ENCODE measurements around the gene NOS3. TPM values are rescaled to one million over a fixed set of nuclear protein-coding genes. Genes with fewer than 3 reads are reported as not detected.

The NOS3 gene
- total and polyA plus RNA-seq, 9 of the 15 experiments (the other 6 are each of a cell fraction or from before 2014, with no cell fraction given): 1.1 to 121 (median 23.6) TPM

- TF ChIP-seq PREB (CRISPR knock-in tag; IDR thresholded peaks at IDR 0.05) (no peak), HNRNPL (IDR thresholded peaks at IDR 0.05; ENCODE audit: low read depth, low read length) (no peak), E2F6 (IDR thresholded peaks at IDR 0.05; ENCODE audit: borderline replicate concordance in 1 of 2, extremely low read depth in 1 of 2, insufficient read depth in 1 of 2, insufficient read length in 1 of 2, low read depth in 1 of 2, low read length in 1 of 2, poor library complexity in 1 of 2, severe bottlenecking in 1 of 2) (peak; percentile 89 to 91), LCOR (CRISPR knock-in tag; IDR thresholded peaks at IDR 0.05) (peak; percentile 71; the same call in 1 of the 2 replicates), NFIX (CRISPR knock-in tag; IDR thresholded peaks at IDR 0.05; ENCODE audit: low read depth) (no peak; the same call in 1 of the 2 replicates), SUPT5H (IDR thresholded peaks at IDR 0.05) (peak; percentile 53; the same call in 1 of the 2 replicates), ZNF23 (CRISPR knock-in tag; IDR thresholded peaks at IDR 0.05) (no peak), NCOA1 (IDR thresholded peaks at IDR 0.05; ENCODE audit: low read depth) (peak; percentile 66; the same call in 1 of the 2 replicates), DPF2 (IDR thresholded peaks at IDR 0.05) (peak; percentile 89), SRSF1 (IDR thresholded peaks at IDR 0.05; ENCODE audit: low read depth, low read length) (no peak), REST (IDR thresholded peaks at IDR 0.05; ENCODE audit: borderline replicate concordance) (no peak; the same call in 1 of the 2 replicates), REST (CRISPR knock-in tag; IDR thresholded peaks at IDR 0.05; ENCODE audit: low read depth) (no peak), ZNF717 (CRISPR knock-in tag; IDR thresholded peaks at IDR 0.05) (no peak), ZFP36 (IDR thresholded peaks at IDR 0.05; ENCODE audit: low read depth, low read length, partially characterized antibody) (peak; percentile 29), ARHGAP35 (IDR thresholded peaks at IDR 0.05; ENCODE audit: partially characterized antibody) (no peak), PCBP1 (IDR thresholded peaks at IDR 0.05; ENCODE audit: low read depth, low read length, poor library complexity, severe bottlenecking) (peak; percentile 78), CGGBP1 (CRISPR knock-in tag; IDR thresholded peaks at IDR 0.05) (no peak)
These were observed 3.5 kb downstream of the NOS3 start (continued) for GRCh38 chr7:150994141-150994837.

Data from K562 (cell line).